GM19467 (cell line): ENCODE measurements around the gene SUPV3L1.
"Not testable (repeated sequence)": the region's sequence is repeated elsewhere in the genome, so short reads cannot be mapped to it uniquely, and the experiment has no call there.

ENCODE experiments used
- ATAC-seq: cut with Tn5 transposase; IDR thresholded peaks from one replicate; pipeline ENCODE4 v1.9.1; 2021; ENCODE audit warnings: mild to moderate bottlenecking, moderate library complexity; ENCODE audit not compliant: unreplicated experiment

SUPV3L1 gene

GRCh38 chr10:69179743-69180524, at the start of gene SUPV3L1:
Gene SUPV3L1 (plus strand): TSS chr10:69180234. CDS start chr10:69180292, 58 bp downstream.
- ATAC-seq = peak; percentile 80

GRCh38 chr10:69130251-69130650, 49.8 kb upstream of the SUPV3L1 start:
- ATAC-seq = no peak

GRCh38 chr10:69139961-69140360, 40.1 kb upstream of the SUPV3L1 start:
- no peak for ATAC-seq

GRCh38 chr10:69141304-69141703, 38.7 kb upstream of the SUPV3L1 start:
- ATAC-seq = no peak

GRCh38 chr10:69142074-69142473, 38.0 kb upstream of the SUPV3L1 start:
- ATAC-seq = not testable (repeated sequence)

- ATAC-seq = no peak
These were observed 37.1 kb upstream of the SUPV3L1 start for GRCh38 chr10:69142983-69143382.

GRCh38 chr10:69145329-69145728, 34.7 kb upstream of the SUPV3L1 start:
- ATAC-seq = no peak

- ATAC-seq = no peak
These were observed 34.2 kb upstream of the SUPV3L1 start for GRCh38 chr10:69145864-69146263.

- ATAC-seq = no peak
These were observed 33.3 kb upstream of the SUPV3L1 start for GRCh38 chr10:69146759-69147158.

- no peak for ATAC-seq
These were observed 28.1 kb upstream of the SUPV3L1 start for GRCh38 chr10:69151984-69152383.

GRCh38 chr10:69153227-69153626, 26.8 kb upstream of the SUPV3L1 start:
- ATAC-seq = no peak

- no peak for ATAC-seq
These were observed 19.2 kb upstream of the SUPV3L1 start for GRCh38 chr10:69160809-69161241.

- ATAC-seq = no peak
These were observed 11.5 kb upstream of the SUPV3L1 start for GRCh38 chr10:69168493-69168892.

- ATAC-seq = no peak
These were observed 7.6 kb upstream of the SUPV3L1 start for GRCh38 chr10:69172241-69172982.

- ATAC-seq = not testable (repeated sequence)
These were observed 4.7 kb upstream of the SUPV3L1 start for GRCh38 chr10:69175326-69175725.

- ATAC-seq = no peak
These were observed 3.2 kb upstream of the SUPV3L1 start for GRCh38 chr10:69176823-69177222.

- peak; percentile 24 for ATAC-seq
These were observed 818 bp upstream of the SUPV3L1 start for GRCh38 chr10:69179089-69179742.

GRCh38 chr10:69180525-69181204, 631 bp downstream of the SUPV3L1 start:
- no peak for ATAC-seq

- no peak for ATAC-seq
These were observed 1.4 kb downstream of the SUPV3L1 start for GRCh38 chr10:69181433-69181832.

GRCh38 chr10:69182005-69182404, 2.0 kb downstream of the SUPV3L1 start:
- ATAC-seq = no peak

- no peak for ATAC-seq
These were observed 6.5 kb downstream of the SUPV3L1 start for GRCh38 chr10:69186524-69186923.
